Right lobe of liver (tissue), 4 donors: ENCODE data around the gene IL15.

Experiments
- POLR2A ChIP-seq: fragments of 450-650 bp; IDR thresholded peaks from one replicate; pipeline ENCODE4 v1.6.1; 2017; ENCODE audit warnings: antibody characterized with exemption, mild to moderate bottlenecking
- TF ChIP-seq, protein P1 (sequence below), 4 donors: fragments of 200-600 bp in 3 of 4; fragments of 450-650 bp in 1 of 4; IDR thresholded peaks; one replicate each; pipeline versions ENCODE4 v1.5.1 to v1.8.0; 2016 to 2022; ENCODE audit warnings: antibody characterized with exemption in 4 of 4, mild to moderate bottlenecking in 2 of 4
- donor health status: DM: no; HTN: no; CAD: no.
- donor health status: DM: no; HTN: no; CAD: no.
- donor health status: DM: no; HTN: yes; CAD: no.

GRCh38 chr4:141636082-141636770 is at the start of gene IL15:
- TF ChIP-seq, protein P1, sequence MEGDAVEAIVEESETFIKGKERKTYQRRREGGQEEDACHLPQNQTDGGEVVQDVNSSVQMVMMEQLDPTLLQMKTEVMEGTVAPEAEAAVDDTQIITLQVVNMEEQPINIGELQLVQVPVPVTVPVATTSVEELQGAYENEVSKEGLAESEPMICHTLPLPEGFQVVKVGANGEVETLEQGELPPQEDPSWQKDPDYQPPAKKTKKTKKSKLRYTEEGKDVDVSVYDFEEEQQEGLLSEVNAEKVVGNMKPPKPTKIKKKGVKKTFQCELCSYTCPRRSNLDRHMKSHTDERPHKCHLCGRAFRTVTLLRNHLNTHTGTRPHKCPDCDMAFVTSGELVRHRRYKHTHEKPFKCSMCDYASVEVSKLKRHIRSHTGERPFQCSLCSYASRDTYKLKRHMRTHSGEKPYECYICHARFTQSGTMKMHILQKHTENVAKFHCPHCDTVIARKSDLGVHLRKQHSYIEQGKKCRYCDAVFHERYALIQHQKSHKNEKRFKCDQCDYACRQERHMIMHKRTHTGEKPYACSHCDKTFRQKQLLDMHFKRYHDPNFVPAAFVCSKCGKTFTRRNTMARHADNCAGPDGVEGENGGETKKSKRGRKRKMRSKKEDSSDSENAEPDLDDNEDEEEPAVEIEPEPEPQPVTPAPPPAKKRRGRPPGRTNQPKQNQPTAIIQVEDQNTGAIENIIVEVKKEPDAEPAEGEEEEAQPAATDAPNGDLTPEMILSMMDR (IDR thresholded peaks at IDR 0.05), result no peak
- no peak for TF ChIP-seq POLR2A
